HG03159 (cell line): ENCODE measurements around the gene SAMD11.

Experiments
- ATAC-seq: cut with Tn5 transposase; IDR thresholded peaks from one replicate; pipeline ENCODE4 v1.9.1; 2021; ENCODE audit warnings: mild to moderate bottlenecking, moderate library complexity; ENCODE audit not compliant: unreplicated experiment

Gene SAMD11

GRCh38 chr1:931380-932172 lies 7.9 kb downstream of the SAMD11 start:
- no peak for ATAC-seq

- no peak for ATAC-seq
Measured at GRCh38 chr1:932173-932510, 8.4 kb downstream of the SAMD11 start.

DNA sequence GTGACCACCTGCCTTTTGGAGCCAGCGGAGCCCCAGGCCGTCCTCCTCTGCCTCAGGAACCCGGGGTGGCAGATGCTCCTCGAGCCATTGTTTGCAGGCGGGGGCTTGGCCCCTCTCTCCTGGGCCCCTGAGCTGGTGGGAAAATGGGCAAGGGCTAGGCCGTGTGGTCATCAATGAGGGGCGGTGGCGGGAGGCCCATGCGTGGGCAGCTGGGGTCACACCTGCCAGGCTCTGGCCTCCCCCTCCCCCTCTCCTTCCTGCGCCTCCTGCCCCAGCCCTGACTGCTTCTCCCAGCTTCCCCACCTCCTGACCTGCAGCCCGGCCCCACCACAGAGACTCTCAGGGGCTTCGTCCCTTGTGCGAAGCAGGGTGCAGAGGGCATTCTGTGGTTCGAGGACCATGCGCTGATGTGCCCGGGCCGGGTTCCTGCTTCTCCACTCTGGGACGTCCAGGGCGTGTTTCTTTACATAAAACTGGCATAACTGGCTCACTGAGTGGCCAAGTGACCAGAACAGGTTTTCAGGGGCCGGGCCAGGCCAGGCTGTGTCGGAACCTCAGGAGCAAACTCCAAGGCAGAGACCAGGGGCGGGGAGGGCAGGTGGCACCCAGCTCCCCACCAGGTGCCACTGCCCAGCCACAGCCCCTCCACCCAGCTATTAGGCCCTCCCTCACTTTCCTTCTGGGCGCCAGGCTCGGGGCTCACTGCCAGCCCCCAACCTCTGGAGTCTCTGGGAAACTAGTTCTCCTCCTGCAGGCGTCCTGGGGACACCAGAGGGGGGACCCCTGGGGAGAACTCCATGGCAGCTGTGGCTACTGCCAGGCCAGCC lies 9.3 kb downstream of the SAMD11 start:
- no peak for ATAC-seq

- ATAC-seq, result no peak
Measured at GRCh38 chr1:933603-933940, 9.8 kb downstream of the SAMD11 start.

- ATAC-seq, result no peak
Measured at GRCh38 chr1:934991-935750, 11.4 kb downstream of the SAMD11 start.

DNA sequence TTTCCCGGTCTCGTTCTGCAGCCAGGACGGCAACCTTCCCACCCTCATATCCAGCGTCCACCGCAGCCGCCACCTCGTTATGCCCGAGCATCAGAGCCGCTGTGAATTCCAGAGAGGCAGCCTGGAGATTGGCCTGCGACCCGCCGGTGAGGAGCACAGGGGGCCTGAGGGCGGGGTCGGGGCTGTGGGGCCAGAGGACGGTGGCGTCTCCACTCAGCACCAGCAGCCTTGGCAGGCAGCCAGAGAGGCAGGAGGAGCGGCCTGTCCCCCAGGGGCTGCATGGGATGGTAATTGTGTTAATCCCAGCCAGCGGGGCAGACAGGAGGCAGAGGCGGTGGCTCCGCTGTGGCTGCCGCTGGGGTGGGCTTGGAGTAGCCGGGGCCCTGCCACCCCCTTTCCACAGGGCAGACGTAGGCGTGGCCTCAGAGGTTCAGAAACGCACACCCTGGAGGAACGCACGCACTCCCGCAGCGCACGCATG lies 12.1 kb downstream of the SAMD11 start:
- no peak for ATAC-seq

DNA sequence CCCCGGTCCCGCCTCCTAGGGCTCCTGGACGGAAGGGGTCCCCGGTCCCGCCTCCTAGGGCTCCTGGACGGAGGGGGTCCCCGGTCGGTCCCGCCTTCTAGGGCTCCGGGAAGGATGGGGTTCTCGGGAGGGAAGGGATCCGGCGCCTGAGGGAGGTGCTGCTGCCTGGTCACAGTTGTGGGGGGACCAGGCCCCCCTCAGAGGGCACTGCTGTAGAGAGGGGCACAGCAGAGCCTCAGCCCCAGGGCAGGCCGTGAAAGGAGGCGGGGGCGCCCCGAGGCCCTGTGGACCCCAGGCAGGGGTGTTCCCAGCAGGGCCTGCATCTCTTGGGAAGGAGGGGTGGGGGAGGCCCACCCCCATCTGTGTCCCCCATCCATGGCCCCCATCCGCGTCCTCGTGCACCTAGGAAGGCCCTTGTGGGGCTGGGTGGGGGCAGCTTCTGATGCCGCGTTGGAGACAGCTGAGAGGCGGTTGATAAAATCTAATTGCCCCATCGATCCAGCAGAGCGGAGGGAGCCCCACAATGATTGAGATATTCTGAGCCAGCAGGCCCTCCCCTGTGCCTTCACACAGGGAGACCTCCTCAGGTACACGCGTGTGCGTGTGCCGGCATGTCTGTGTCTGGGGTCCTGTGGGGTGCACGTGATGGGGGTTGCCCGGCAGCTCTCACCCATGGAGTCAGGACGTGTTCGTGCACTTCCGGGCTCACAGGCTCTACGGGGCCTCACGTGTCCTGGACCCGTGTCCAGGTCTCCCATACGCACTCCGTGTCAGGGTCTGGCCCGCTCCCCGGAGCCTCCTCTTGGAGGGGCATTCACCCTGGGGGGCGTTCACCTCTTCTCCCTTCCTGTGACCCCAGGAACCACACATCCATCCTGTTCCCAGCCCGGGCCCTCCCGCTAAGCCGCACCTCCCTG lies 12.9 kb downstream of the SAMD11 start:
- ATAC-seq, result no peak

- ATAC-seq, result no peak
Measured at GRCh38 chr1:937521-937920, 13.8 kb downstream of the SAMD11 start.

GRCh38 chr1:938088-938683 lies 14.5 kb downstream of the SAMD11 start:
- ATAC-seq, result no peak

- no peak for ATAC-seq
Measured at GRCh38 chr1:938711-939489, 15.2 kb downstream of the SAMD11 start.

DNA sequence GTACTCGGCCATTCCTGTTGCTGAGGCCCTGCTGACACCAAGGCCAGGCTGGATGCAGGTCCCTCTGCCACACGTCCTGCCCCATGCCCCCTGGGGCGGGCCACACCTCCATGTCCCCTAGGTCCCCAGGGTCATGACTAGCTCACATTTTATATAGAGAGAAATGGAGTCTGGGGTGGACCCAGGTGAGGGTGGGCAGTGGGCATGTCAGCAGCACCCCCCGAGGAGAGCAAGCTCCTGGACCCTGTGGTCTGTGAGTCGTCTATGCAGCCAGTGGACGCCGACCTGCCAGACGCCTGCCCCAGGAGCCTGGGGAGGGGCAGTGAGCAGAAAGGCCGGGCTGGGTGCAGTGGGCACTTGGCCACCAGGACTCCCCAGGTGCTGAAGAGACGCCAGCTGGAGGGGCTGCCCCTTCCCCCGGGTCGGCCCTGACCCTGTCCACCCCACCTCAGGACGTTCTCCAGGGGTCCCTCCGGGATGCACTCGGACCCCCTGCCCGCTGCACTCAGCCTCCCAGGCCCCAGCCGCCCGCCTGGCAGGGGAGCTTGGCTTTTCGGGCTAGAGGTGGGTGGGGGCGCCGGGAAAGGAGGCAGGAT lies 15.9 kb downstream of the SAMD11 start:
- ATAC-seq, result no peak

DNA sequence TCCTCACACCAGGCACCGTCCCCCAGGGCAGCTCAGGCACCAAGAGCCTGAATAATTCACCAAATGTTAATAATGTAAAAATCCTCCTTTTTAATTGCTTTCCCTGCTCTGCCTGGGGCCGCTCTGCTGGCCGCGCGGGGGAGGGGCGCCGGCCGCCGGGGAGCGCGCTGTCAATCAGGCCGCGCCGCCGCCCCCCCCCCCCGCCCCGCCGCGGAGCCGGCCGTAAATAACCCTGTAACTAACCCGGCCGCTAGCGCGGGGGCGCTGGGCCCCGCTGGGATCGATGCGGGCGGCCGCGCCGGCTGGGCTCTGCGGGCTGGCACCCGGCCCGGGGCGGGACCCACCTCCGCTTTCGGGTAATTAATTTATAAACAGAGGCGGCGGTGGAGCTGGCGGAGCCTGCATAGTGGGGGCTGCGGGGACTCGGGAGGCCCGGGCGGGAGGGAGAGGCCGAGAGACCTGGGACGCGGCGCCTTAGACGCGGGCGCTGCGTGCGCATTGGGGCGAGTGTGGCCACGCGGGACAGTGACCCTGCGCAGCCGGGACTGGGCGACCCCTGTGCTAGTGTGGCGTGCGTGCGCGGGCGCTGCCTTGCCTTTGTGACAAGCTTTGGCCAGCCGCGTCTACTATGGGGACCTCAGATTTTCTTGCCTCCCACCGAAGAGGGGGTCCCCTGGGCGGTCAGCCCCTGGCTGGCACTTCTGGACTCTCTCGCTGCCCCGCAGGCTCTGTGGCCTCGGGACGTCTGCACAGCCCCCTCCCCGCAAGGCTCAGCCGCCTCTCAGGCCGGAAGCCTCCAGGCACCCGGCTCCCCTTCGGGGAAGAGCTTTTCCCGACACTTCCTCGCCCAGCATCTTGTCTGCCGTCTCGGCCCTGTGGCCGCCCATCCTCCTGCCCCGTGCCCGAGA lies 16.6 kb downstream of the SAMD11 start:
- no peak for ATAC-seq

GRCh38 chr1:941015-941587 lies 17.4 kb downstream of the SAMD11 start:
- ATAC-seq, result no peak

GRCh38 chr1:941588-942383 lies 18.1 kb downstream of the SAMD11 start:
- ATAC-seq, result no peak

GRCh38 chr1:942411-942821 lies 18.7 kb downstream of the SAMD11 start:
- no peak for ATAC-seq

GRCh38 chr1:942864-943533 lies 19.3 kb downstream of the SAMD11 start:
- ATAC-seq, result no peak
